GM18870 (cell line): ENCODE measurements around the gene ZKSCAN4.

ENCODE experiments used
- ATAC-seq: cut with Tn5 transposase; IDR thresholded peaks from one replicate; pipeline ENCODE4 v1.9.1; 2021; ENCODE audit warnings: moderate library complexity; ENCODE audit not compliant: unreplicated experiment

Gene ZKSCAN4

DNA sequence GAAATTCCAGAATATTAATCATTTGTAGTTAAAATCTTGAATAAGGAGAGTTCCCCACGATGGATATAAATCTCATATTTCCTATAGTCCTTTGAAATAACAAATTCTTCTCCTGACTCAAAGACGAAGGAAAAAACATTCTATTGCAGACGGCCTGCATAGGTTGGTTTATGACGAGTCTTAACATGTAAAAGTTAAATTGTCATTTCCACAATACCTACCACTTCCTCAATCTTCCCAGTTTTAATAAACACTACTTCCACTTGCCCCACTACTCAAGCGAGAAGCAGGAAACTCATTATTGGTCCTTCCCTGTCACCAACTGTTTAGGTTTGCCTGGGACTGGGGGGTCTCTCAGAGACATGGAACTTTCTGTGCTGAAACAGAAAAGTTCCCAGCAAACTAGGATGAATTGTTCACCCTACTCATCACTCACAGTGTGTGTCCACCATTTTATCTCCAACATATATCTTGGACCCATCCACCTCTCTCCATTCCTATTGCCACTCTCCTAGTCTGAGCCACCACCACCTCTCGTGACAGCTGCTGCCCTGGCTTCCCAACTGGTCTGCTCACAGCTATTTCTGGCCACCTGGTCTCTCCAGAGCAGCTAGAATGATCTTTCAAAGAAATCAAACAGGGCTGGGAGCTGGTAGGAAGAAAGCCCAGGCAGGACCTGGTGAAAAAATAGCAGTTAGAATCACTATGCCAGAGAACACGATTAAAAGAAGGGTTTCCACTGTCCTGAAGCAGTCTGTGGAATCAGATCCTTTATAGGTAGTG, 42.1 kb downstream of the ZKSCAN4 start:
- no peak for ATAC-seq

DNA sequence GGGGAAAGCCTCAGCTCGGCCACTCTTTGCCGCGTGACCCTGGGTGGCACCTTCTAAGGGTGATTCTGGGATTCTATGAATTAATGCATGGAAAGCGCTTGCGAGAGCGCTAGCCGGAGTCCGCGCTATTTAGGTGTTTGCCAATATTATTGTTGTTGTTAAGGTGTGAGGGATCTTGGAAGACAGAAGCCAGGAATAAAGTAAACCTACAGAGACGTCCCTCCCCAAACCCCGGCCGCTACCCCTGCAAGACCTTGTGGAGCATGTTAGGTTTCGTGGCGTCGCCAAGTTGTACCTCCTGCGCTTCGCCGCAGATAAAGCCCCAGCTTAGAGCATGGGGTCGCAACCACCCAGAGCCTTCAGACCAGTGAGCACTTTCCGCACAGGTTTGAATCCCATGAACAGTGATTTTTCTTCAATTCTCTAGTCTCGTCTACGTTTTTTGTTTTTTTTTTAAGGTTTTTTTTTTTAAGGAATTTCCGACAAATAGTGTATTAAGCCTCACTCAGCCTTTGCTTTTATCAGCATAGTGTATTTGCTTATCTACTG, 43.9 kb downstream of the ZKSCAN4 start:
- ATAC-seq, result no peak

- ATAC-seq, result no peak
Observed at GRCh38 chr6:28207510-28208110, 44.5 kb downstream of the ZKSCAN4 start.

DNA sequence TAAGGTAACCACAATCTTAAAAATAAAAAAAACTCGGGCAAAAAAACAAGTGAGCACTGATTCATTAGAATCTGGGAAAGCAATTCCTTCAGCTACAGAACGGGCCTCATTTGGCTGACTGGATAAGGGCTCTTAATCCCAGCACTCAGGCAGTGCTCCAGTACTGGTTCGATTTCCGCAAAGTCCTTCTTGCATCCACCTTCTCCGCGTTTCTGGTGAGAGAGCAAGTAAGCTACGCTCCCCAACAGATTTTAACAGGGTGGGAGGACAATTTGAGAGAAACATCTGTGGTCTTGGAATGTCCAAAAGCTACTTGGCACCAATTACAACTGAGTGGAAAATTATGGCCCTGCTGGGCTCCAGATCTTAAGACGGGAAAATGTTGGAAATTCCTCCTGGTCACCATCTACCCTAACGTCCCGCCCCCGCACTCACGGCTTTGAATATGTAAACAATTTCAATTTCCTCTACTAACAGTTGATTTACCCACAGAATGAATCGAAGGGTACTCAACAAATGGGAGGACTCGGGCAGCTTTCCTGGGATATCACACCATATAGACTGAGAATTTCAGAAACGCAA, 45.0 kb downstream of the ZKSCAN4 start:
- no peak for ATAC-seq

DNA sequence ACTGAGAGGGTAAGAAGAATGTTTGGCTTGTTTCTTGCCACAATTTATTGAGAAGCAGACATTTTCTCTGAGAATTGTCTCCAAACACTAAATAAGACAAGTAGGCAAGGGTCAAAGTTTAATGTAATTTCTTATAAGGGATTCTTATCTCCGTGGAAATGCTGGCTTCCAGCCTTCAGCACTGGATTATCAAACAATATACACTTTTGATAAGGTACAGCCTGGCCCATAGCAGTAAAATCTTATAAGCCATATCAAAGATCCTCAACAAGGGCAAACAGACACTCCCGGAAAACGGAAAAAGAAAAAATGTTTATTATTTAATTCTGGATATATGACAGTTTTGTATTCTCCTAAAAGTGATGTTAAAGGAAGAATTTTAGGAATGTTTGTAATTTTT, 45.5 kb downstream of the ZKSCAN4 start:
- no peak for ATAC-seq

GRCh38 chr6:28205879-28206278, 46.2 kb downstream of the ZKSCAN4 start:
- ATAC-seq, result no peak

- no peak for ATAC-seq
Observed at GRCh38 chr6:28203201-28203600, 48.9 kb downstream of the ZKSCAN4 start.

GRCh38 chr6:28200020-28200419, 52.0 kb downstream of the ZKSCAN4 start:
- ATAC-seq, result no peak
